M059J (cell line): ENCODE data around the gene SLITRK2. TPM values are rescaled to one million over a fixed set of nuclear protein-coding genes. Genes with fewer than 3 reads are reported as not detected.

Experiments
- DNase-seq: peaks from one replicate; pipeline ENCODE4 v3.0.0-alpha.2; 2012; ENCODE audit warnings: low read depth
- total RNA-seq: library from RNA; depleted of rRNA; stranded (reverse); fragments of >200 nt; shearing (Covaris generic); gene quantifications from 2 replicates; pipeline ENCODE4 v1.2.3, GENCODE V29; 2014

The SLITRK2 gene
- total RNA-seq, 1 experiment from 2014 or later: not detected

GRCh38 chrX:145848857-145849256, 31.2 kb downstream of the SLITRK2 start:
- no peak for DNase-seq

- no peak for DNase-seq
Observed at GRCh38 chrX:145853181-145853580, 35.6 kb downstream of the SLITRK2 start.

GRCh38 chrX:145856181-145856580, 38.6 kb downstream of the SLITRK2 start:
- no peak for DNase-seq

GRCh38 chrX:145861818-145862217, 44.2 kb downstream of the SLITRK2 start:
- no peak for DNase-seq

- DNase-seq: no peak
Observed at GRCh38 chrX:145865082-145865481, 47.5 kb downstream of the SLITRK2 start.
